ENCODE data around the gene SHOC2. TPM values are rescaled to one million over a fixed set of nuclear protein-coding genes. Genes with fewer than 3 reads are reported as not detected.

Gene SHOC2
- total and polyA plus RNA-seq, 9 of the 15 experiments (the other 6 are each of a cell fraction or from before 2014, with no cell fraction given), result 9.2 to 17.5 (median 14.9) TPM

GRCh38 chr10:110919971-110920881, 822 bp downstream of the SHOC2 start (continued):
- no peak for TF ChIP-seq RNF219 (CRISPR knock-in tag; IDR thresholded peaks at IDR 0.05)
- 0 out of 2 replicates have a peak, but pooled peaks have one; percentile 0 for TF ChIP-seq ZNF766 (CRISPR knock-in tag; conservative IDR thresholded peaks at IDR 0.05)
- TF ChIP-seq ZBTB11 (CRISPR knock-in tag; IDR thresholded peaks at IDR 0.05), result no peak
- TF ChIP-seq ZNF79 (CRISPR knock-in tag; IDR thresholded peaks at IDR 0.05; ENCODE audit: low read depth), result peak; percentile 65; the same call in 1 of the 2 replicates
- 0 out of 2 replicates have a peak, but pooled peaks have one; percentile 32 for TF ChIP-seq ZZZ3 (IDR thresholded peaks at IDR 0.05)
- TF ChIP-seq ETV1 (tag; conservative IDR thresholded peaks at IDR 0.05; ENCODE audit: low read depth), result no peak
- TF ChIP-seq STAT6 (CRISPR knock-in tag; IDR thresholded peaks at IDR 0.05), result no peak
- peak in 1 of 2 experiments; percentile 1; a peak in 1 of 4 replicates for TF ChIP-seq MAZ (CRISPR knock-in tag; conservative IDR thresholded peaks at IDR 0.05 in 1 of 2, IDR thresholded peaks at IDR 0.05 in 1 of 2)
- no peak for TF ChIP-seq PURB (CRISPR knock-in tag; IDR thresholded peaks at IDR 0.05; ENCODE audit: low read depth)
- no peak for TF ChIP-seq CBFB (CRISPR knock-in tag; IDR thresholded peaks at IDR 0.05)
- TF ChIP-seq CBX8 (IDR thresholded peaks at IDR 0.05; ENCODE audit: borderline replicate concordance, extremely low read depth, low read depth, low read length, poor library complexity, severe bottlenecking), result no peak
- peak; percentile 18 to 28; a peak in 1 of 4 replicates for TF ChIP-seq MNT (conservative IDR thresholded peaks at IDR 0.05)
- no peak for TF ChIP-seq TAF1 (IDR thresholded peaks at IDR 0.05; ENCODE audit: control insufficient read depth, extremely low read depth, insufficient read depth, low read length, severe bottlenecking)
- TF ChIP-seq ZNF695 (CRISPR knock-in tag; IDR thresholded peaks at IDR 0.05), result no peak

All from K562 (cell line).